ENCODE data around the gene THAP3. TPM values are rescaled to one million over a fixed set of nuclear protein-coding genes. Genes with fewer than 3 reads are reported as not detected.

The THAP3 gene
- total and polyA plus RNA-seq, 2 of the 4 experiments (the other 2 are of a cell fraction) = 14.2 to 14.9 TPM

DNA sequence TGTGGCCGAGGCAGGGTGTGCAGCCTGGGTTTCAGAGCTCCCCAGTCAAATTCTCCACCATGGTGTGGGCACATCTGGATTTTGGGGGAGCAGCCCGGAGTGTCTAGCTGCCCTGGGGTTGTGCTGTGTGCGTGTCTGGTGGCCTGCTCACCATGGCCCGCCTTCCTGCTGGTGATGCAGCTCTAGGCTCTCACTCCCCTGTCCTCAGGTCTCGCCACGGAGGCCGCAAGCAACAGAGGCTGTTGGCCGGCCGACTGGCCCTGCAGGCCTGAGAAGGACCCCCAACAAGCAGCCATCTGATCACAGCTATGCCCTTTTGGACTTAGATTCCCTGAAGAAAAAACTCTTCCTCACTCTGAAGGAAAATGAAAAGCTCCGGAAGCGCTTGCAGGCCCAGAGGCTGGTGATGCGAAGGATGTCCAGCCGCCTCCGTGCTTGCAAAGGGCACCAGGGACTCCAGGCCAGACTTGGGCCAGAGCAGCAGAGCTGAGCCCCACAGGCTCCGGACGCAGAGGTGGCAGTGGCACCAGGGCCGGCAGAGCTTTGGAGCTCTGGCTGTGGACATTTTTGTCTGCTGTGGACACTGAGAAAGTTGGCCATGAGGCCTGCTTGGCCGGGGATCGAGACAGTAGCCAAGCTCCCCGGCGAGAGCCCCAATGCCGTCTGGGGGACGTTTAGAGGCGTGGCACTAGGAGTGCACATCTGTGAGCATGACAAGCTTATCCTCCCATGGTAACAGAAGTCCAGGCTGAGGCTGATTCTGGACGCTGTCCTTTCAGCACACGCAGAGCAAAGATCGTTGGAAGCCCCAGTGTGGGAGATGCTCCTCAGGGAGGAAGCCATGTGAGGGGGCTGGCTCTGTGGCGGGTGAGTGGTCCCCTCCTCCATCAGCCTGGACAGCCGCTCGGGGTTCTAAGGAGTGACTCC, 8.2 kb downstream of the THAP3 start:
- dilution Hi-C loops (cut with HindIII; ENCODE audit: low sequenced_read_pairs, unreplicated experiment) (no loop called here), in situ Hi-C loops (cut with MboI; ENCODE audit: low sequenced_read_pairs) (no loop called here), intact Hi-C loops (cut with micrococcal nuclease) (no loop called here)
- H2AK5ac ChIP-seq (ENCODE audit: low read depth, low read length) = no peak overlapping the region
- no peak overlapping the region for H4K5ac ChIP-seq (ENCODE audit: low read depth, low read length)
- no peak overlapping the region for H3K56ac ChIP-seq (ENCODE audit: extremely low read depth, insufficient read depth, low read length)
- no peak overlapping the region for H4K8ac ChIP-seq (ENCODE audit: low read depth in 2 of 2, low read length in 2 of 2)
- H3K9me1 ChIP-seq (ENCODE audit: insufficient read depth, low read length) = 0 out of 2 replicates have a peak, but pooled peaks cover 2% of the 10 kb centered on the region
- H2BK120ac ChIP-seq (ENCODE audit: low read depth, low read length) = no peak overlapping the region
- H2AK9ac ChIP-seq (replicated peaks; ENCODE audit: low read depth, low read length, poor library complexity) = peak overlapping the region; percentile 24
- H2BK20ac ChIP-seq (ENCODE audit: low read depth, low read length) = no peak overlapping the region
- H3K4me3 ChIP-seq (ENCODE audit: insufficient read depth, low read depth, low read length) = no peak overlapping the region
- WGBS, 2 experiments (ENCODE audit: extremely low coverage in 2 of 2, insufficient read length in 1 of 2) = 96% methylated on average over 9 of the region's 30 CpGs; no CpG with 5 or more reads in 1 of the 2 experiments
- H3K4me1 ChIP-seq (ENCODE audit: control insufficient read depth, insufficient read depth, low read length) = peaks cover 2% of the 10 kb centered on the region; the same call in 1 of the 2 replicates
- H4K91ac ChIP-seq (ENCODE audit: insufficient read depth, low read depth, low read length) = no peak overlapping the region
- no peak overlapping the region for H3K4me2 ChIP-seq (ENCODE audit: low read depth, low read length)
- peaks cover 3 to 28% of the 10 kb centered on the region in 2 experiments for H3K79me1 ChIP-seq (ENCODE audit: low read depth in 1 of 2, low read length in 2 of 2)
- no peak overlapping the region for H2BK5ac ChIP-seq (ENCODE audit: low read depth, low read length, poor library complexity, severe bottlenecking)
- H3K18ac ChIP-seq (ENCODE audit: low read depth, low read length) = no peak overlapping the region
- DNase-seq (no peak), ATAC-seq (ENCODE audit: low read depth) (no peak)
- no peak overlapping the region for H2AFZ ChIP-seq (replicated peaks; ENCODE audit: low read length, poor library complexity)
- POLR2A ChIA-PET (ENCODE audit: unreplicated experiment) = no interaction called here
- H3K27ac ChIP-seq (ENCODE audit: insufficient read depth, low read length) = no peak overlapping the region
- H3K14ac ChIP-seq (replicated peaks; ENCODE audit: low read depth, low read length) = no peak overlapping the region
- BruUV-seq (replicated peaks) = no TSS peak
- H2BK15ac ChIP-seq (ENCODE audit: low read depth, low read length) = no peak overlapping the region
- no peak overlapping the region for H3K9ac ChIP-seq (ENCODE audit: low read depth, low read length)
- no peak overlapping the region for H3K4ac ChIP-seq (ENCODE audit: low read depth, low read length)
- CTCF ChIA-PET = no interaction called here
- peaks cover 18% of the 10 kb centered on the region for H4K20me1 ChIP-seq (ENCODE audit: insufficient read depth, low read length)
- H3K9me3 ChIP-seq (ENCODE audit: control insufficient read depth, insufficient read depth, low read length) = no peaks in the 10 kb centered on the region
- no peaks in the 10 kb centered on the region for H3K27me3 ChIP-seq (ENCODE audit: control insufficient read depth, insufficient read depth, low read length)
- peaks cover 72% of the 10 kb centered on the region for H3K36me3 ChIP-seq (ENCODE audit: control insufficient read depth, insufficient read depth, low read length)
- no peak overlapping the region for H3K23ac ChIP-seq (ENCODE audit: low read depth, low read length)
- no peak for TF ChIP-seq MAZ (IDR thresholded peaks at IDR 0.05; ENCODE audit: borderline replicate concordance, low read depth, low read length)
- TF ChIP-seq, protein P1, sequence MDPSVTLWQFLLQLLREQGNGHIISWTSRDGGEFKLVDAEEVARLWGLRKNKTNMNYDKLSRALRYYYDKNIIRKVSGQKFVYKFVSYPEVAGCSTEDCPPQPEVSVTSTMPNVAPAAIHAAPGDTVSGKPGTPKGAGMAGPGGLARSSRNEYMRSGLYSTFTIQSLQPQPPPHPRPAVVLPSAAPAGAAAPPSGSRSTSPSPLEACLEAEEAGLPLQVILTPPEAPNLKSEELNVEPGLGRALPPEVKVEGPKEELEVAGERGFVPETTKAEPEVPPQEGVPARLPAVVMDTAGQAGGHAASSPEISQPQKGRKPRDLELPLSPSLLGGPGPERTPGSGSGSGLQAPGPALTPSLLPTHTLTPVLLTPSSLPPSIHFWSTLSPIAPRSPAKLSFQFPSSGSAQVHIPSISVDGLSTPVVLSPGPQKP (IDR thresholded peaks at IDR 0.05; ENCODE audit: borderline replicate concordance, low read depth, low read length) = no peak
- no peak for TF ChIP-seq MAFK (IDR thresholded peaks at IDR 0.05; ENCODE audit: low read depth, low read length)
- no peak for TF ChIP-seq MXI1 (IDR thresholded peaks at IDR 0.05; ENCODE audit: borderline replicate concordance, low read depth, low read length)
- TF ChIP-seq CHD1 (IDR thresholded peaks at IDR 0.05; ENCODE audit: low read depth, low read length) = no peak
- TF ChIP-seq RFX5 (IDR thresholded peaks at IDR 0.05; ENCODE audit: low read depth, low read length) = no peak
- no peak for TF ChIP-seq CEBPB (IDR thresholded peaks at IDR 0.05; ENCODE audit: low read depth, low read length)
- TF ChIP-seq FOS (IDR thresholded peaks at IDR 0.05; ENCODE audit: low read depth, low read length) = no peak
- TF ChIP-seq SMC3 (IDR thresholded peaks at IDR 0.05; ENCODE audit: low read depth, low read length) = no peak
- no peak for TF ChIP-seq BHLHE40 (IDR thresholded peaks at IDR 0.05; ENCODE audit: low read depth, low read length)
- TF ChIP-seq RCOR1 (IDR thresholded peaks at IDR 0.05; ENCODE audit: insufficient replicate concordance, low read length) = no peak
- no peak for TF ChIP-seq POLR2A (IDR thresholded peaks at IDR 0.05; ENCODE audit: low read depth, low read length)
- TF ChIP-seq, protein P2, sequence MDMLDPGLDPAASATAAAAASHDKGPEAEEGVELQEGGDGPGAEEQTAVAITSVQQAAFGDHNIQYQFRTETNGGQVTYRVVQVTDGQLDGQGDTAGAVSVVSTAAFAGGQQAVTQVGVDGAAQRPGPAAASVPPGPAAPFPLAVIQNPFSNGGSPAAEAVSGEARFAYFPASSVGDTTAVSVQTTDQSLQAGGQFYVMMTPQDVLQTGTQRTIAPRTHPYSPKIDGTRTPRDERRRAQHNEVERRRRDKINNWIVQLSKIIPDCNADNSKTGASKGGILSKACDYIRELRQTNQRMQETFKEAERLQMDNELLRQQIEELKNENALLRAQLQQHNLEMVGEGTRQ (IDR thresholded peaks at IDR 0.05; ENCODE audit: low read depth, low read length) = no peak
- TF ChIP-seq NFE2L2 (IDR thresholded peaks at IDR 0.05; ENCODE audit: low read depth, low read length) = no peak
